Dendritic cell treated with granulocyte-macrophage colony-stimulating factor and Interleukin-4, amounts not matched to agents 40 ng/mL and 50 ng/mL, for 4 days (primary cell): ENCODE results near the gene SLC13A4.
"Not testable (repeated sequence)": the region's sequence is repeated elsewhere in the genome, so short reads cannot be mapped to it uniquely, and the experiment has no call there.

Experiments
- H3K27ac Mint-ChIP-seq: one replicate; pipeline ENCODE4 v1.8.0; 2022; ENCODE audit warnings: mild to moderate bottlenecking, mixed read lengths
- H3K27me3 Mint-ChIP-seq: one replicate; pipeline ENCODE4 v1.8.0; 2022; ENCODE audit warnings: mild to moderate bottlenecking, mixed read lengths
- H3K36me3 Mint-ChIP-seq: one replicate; pipeline ENCODE4 v1.8.0; 2022; ENCODE audit warnings: low read depth, mixed read lengths
- H3K4me1 Mint-ChIP-seq: one replicate; pipeline ENCODE4 v1.8.0; 2022; ENCODE audit warnings: low read depth, mixed read lengths
- H3K4me3 Mint-ChIP-seq: one replicate; pipeline ENCODE4 v1.8.0; 2022; ENCODE audit warnings: mild to moderate bottlenecking, moderate library complexity, mixed read lengths
- H3K9me3 Mint-ChIP-seq: one replicate; pipeline ENCODE4 v1.8.0; 2022; ENCODE audit warnings: mixed read lengths
- intact Hi-C: fragments of 100-400 bp; cut with micrococcal nuclease; formaldehyde crosslinking; loops from one replicate; pipeline ENCODE4 v1.15.0; 2022

The SLC13A4 gene

DNA sequence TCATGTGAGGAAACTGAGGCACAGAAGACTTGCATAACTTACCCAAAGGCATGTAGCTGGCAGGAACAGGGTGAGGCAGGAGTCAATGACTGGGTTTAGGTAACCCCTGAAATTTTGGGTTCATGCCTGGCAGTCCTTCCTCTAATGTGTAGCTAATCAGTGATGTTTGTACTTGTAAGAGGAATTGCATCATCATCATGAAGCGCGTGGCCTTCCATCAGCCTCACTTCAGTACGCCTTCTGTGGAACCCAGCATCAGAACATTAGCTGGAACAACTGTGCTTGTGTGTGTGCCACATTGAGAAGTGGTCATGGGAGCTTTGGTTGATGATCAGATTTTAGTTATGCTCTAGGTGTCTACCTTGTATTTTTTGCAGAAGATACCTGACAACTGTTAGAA lies 83.8 kb downstream of the SLC13A4 start:
- Mint-ChIP-seq H3K9me3 (no peaks in the 10 kb centered on the region), H3K36me3 (peaks cover 82% of the 10 kb centered on the region), H3K4me1 (no peaks in the 10 kb centered on the region), H3K27ac (no peak overlapping the region), H3K27me3 (no peaks in the 10 kb centered on the region), H3K4me3 (no peak overlapping the region)
- intact Hi-C loops, result no loop called here

GRCh38 chr7:135639690-135640089 lies 88.3 kb downstream of the SLC13A4 start:
- H3K4me3 Mint-ChIP-seq, H3K27ac Mint-ChIP-seq, H3K4me1 Mint-ChIP-seq, H3K9me3 Mint-ChIP-seq, intact Hi-C loops, H3K27me3 Mint-ChIP-seq: not testable (repeated sequence)
- peaks cover 85% of the 10 kb centered on the region for H3K36me3 Mint-ChIP-seq

GRCh38 chr7:135634191-135634878 lies 93.7 kb downstream of the SLC13A4 start:
- H3K9me3 Mint-ChIP-seq, result no peaks in the 10 kb centered on the region
- H3K36me3 Mint-ChIP-seq, result peaks cover 86% of the 10 kb centered on the region
- H3K4me1 Mint-ChIP-seq, result no peaks in the 10 kb centered on the region
- no peaks in the 10 kb centered on the region for H3K27me3 Mint-ChIP-seq
- H3K27ac Mint-ChIP-seq, result no peak overlapping the region
- intact Hi-C loops, result no loop called here
- H3K4me3 Mint-ChIP-seq, result no peak overlapping the region
